IPS-18c (cell line): ENCODE results near the gene DLD.

Source experiments
- H3K4me3 ChIP-seq: 2 replicates; pipeline ENCODE4 v1.7.0; 2013; ENCODE audit warnings: low read depth, mild to moderate bottlenecking, low read length, moderate library complexity; ENCODE audit not compliant: insufficient read depth
- H3K9me3 ChIP-seq: one replicate; pipeline ENCODE4 v1.6.1; 2013; ENCODE audit warnings: mild to moderate bottlenecking, low read length, moderate library complexity; ENCODE audit not compliant: control insufficient read depth, insufficient read depth

DLD gene

GRCh38 chr7:107931740-107932515 is 40.9 kb downstream of the DLD start:
- Histone ChIP-seq H3K4me3 (no peak overlapping the region), H3K9me3 (no peaks in the 10 kb centered on the region)

GRCh38 chr7:107932805-107933204 is 41.8 kb downstream of the DLD start:
- Histone ChIP-seq H3K4me3 (no peak overlapping the region), H3K9me3 (no peaks in the 10 kb centered on the region)

- H3K4me3 ChIP-seq: no peak overlapping the region
- no peaks in the 10 kb centered on the region for H3K9me3 ChIP-seq
Observed at GRCh38 chr7:107933386-107934013, 42.5 kb downstream of the DLD start.

- 0 out of 2 replicates have a peak overlapping the region, but pooled peaks have one; percentile 1 for H3K4me3 ChIP-seq
Observed at GRCh38 chr7:107934991-107935770, 44.2 kb downstream of the DLD start.

GRCh38 chr7:107936312-107936711 is 45.3 kb downstream of the DLD start:
- Histone ChIP-seq H3K4me3 (no peak overlapping the region), H3K9me3 (no peaks in the 10 kb centered on the region)

More at GRCh38 chr7:107934991-107935770, 44.2 kb downstream of the DLD start:
- H3K9me3 ChIP-seq: no peaks in the 10 kb centered on the region

- no peaks in the 10 kb centered on the region for H3K9me3 ChIP-seq
- H3K4me3 ChIP-seq: no peak overlapping the region
Observed at GRCh38 chr7:107937531-107937930, 46.5 kb downstream of the DLD start.

GRCh38 chr7:107938456-107939250 is 47.7 kb downstream of the DLD start:
- Histone ChIP-seq H3K4me3 (no peak overlapping the region), H3K9me3 (no peaks in the 10 kb centered on the region)

GRCh38 chr7:107939573-107940489 is 48.8 kb downstream of the DLD start:
- no peaks in the 10 kb centered on the region for H3K9me3 ChIP-seq
- H3K4me3 ChIP-seq: no peak overlapping the region

- Histone ChIP-seq H3K9me3 (no peaks in the 10 kb centered on the region), H3K4me3 (no peak overlapping the region)
Observed at GRCh38 chr7:107940951-107941350, 50.0 kb downstream of the DLD start.

GRCh38 chr7:107943018-107943417 is 52.0 kb downstream of the DLD start:
- Histone ChIP-seq H3K9me3 (no peaks in the 10 kb centered on the region), H3K4me3 (no peak overlapping the region)

GRCh38 chr7:107944411-107945169 is 53.6 kb downstream of the DLD start:
- H3K9me3 ChIP-seq: no peaks in the 10 kb centered on the region
- H3K4me3 ChIP-seq: no peak overlapping the region

- Histone ChIP-seq H3K4me3 (no peak overlapping the region), H3K9me3 (no peaks in the 10 kb centered on the region)
Observed at GRCh38 chr7:107945332-107945731, 54.3 kb downstream of the DLD start.

GRCh38 chr7:107946451-107946850 is 55.5 kb downstream of the DLD start:
- Histone ChIP-seq H3K4me3 (no peak overlapping the region), H3K9me3 (no peaks in the 10 kb centered on the region)

- H3K4me3 ChIP-seq: no peak overlapping the region
- H3K9me3 ChIP-seq: no peaks in the 10 kb centered on the region
Observed at GRCh38 chr7:107946881-107947280, 55.9 kb downstream of the DLD start.

GRCh38 chr7:107948645-107949442 is 57.9 kb downstream of the DLD start:
- no peak overlapping the region for H3K4me3 ChIP-seq
- H3K9me3 ChIP-seq: no peaks in the 10 kb centered on the region
